ENCODE data around the gene NKX2-3. TPM values are rescaled to one million over a fixed set of nuclear protein-coding genes. Genes with fewer than 3 reads are reported as not detected.

Gene NKX2-3
- total and polyA plus RNA-seq, 9 of the 15 experiments (the other 6 are each of a cell fraction or from before 2014, with no cell fraction given) = not detected

DNA sequence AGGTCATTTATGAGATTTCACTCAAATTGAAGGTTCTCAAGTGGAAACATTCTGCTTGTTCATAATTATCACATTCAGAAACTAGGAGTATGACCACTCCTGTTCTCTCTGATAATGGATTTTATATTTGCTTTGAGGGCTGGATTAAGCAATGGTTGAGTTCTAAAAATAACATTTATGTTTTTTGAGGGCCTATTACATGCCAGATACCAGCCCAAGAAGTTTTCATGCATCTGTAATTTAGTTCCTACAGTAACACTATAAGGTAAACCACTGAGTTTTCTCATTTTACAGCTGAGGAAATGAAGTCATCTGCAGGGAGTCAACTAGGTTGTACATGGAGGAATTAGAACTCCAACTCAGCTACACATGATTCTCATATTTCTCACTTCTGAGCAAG, 25.5 kb upstream of the NKX2-3 start (continued):
- TF ChIP-seq, protein P1, sequence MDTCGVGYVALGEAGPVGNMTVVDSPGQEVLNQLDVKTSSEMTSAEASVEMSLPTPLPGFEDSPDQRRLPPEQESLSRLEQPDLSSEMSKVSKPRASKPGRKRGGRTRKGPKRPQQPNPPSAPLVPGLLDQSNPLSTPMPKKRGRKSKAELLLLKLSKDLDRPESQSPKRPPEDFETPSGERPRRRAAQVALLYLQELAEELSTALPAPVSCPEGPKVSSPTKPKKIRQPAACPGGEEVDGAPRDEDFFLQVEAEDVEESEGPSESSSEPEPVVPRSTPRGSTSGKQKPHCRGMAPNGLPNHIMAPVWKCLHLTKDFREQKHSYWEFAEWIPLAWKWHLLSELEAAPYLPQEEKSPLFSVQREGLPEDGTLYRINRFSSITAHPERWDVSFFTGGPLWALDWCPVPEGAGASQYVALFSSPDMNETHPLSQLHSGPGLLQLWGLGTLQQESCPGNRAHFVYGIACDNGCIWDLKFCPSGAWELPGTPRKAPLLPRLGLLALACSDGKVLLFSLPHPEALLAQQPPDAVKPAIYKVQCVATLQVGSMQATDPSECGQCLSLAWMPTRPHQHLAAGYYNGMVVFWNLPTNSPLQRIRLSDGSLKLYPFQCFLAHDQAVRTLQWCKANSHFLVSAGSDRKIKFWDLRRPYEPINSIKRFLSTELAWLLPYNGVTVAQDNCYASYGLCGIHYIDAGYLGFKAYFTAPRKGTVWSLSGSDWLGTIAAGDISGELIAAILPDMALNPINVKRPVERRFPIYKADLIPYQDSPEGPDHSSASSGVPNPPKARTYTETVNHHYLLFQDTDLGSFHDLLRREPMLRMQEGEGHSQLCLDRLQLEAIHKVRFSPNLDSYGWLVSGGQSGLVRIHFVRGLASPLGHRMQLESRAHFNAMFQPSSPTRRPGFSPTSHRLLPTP (IDR thresholded peaks at IDR 0.05; ENCODE audit: borderline replicate concordance, extremely low read depth, insufficient read length) = no peak
- TF ChIP-seq RBM15 (IDR thresholded peaks at IDR 0.05; ENCODE audit: insufficient read depth, low read length) (no peak), MYNN (IDR thresholded peaks at IDR 0.05) (no peak), MYNN (CRISPR knock-in tag; IDR thresholded peaks at IDR 0.05) (no peak), POLR3G (IDR thresholded peaks at IDR 0.05; ENCODE audit: extremely low read depth, insufficient read length, insufficient replicate concordance) (no peak), CBFA2T3 (IDR thresholded peaks at IDR 0.05) (no peak), PYGO2 (tag; IDR thresholded peaks at IDR 0.05) (no peak)

GRCh38 chr10:99513061-99513460, 19.7 kb upstream of the NKX2-3 start:
- H3K9me3 ChIP-seq (replicated peaks; ENCODE audit: control insufficient read depth, insufficient read depth, low read depth, low read length) = no peaks in the 10 kb centered on the region
- ChIA-PET CTCF (ENCODE audit: low intra/inter-chr PET ratio) (no interaction called here), POLR2A (no interaction called here)
- no peaks in the 10 kb centered on the region for H3K9me1 ChIP-seq (ENCODE audit: control insufficient read depth, insufficient read depth, low read length)
- no peak overlapping the region for H3K9ac ChIP-seq (ENCODE audit: insufficient read depth in 1 of 2, low read depth in 2 of 2, low read length in 2 of 2)
- TF ChIP-seq TCF7 (IDR thresholded peaks at IDR 0.05; ENCODE audit: borderline replicate concordance) (no peak), RFX1 (IDR thresholded peaks at IDR 0.05) (no peak), CHD2 (IDR thresholded peaks at IDR 0.05; ENCODE audit: low read depth, low read length) (no peak), DIDO1 (tag; IDR thresholded peaks at IDR 0.05; ENCODE audit: low read depth) (no peak), SP1 (CRISPR knock-in tag; IDR thresholded peaks at IDR 0.05) (no peak), GTF2A2 (tag; IDR thresholded peaks at IDR 0.05) (no peak)
- H3K4me3 ChIP-seq = no peak overlapping the region
- no TSS peak for BruUV-seq (replicated peaks)
- H3K4me2 ChIP-seq (ENCODE audit: insufficient read depth, low read length) = no peak overlapping the region
- in situ Hi-C loops (cut with MboI) (no loop called here), intact Hi-C loops (cut with micrococcal nuclease) (no loop called here)
- no peaks in the 10 kb centered on the region; a peak in 1 of 5 replicates for H3K27me3 ChIP-seq (ENCODE audit: control insufficient read depth in 2 of 2, insufficient read depth in 2 of 2, low read length in 2 of 2)
- ATAC-seq (no peak), DNase-seq (ENCODE audit: extremely low read depth in 1 of 4, low spot score in 3 of 4) (no peak), FAIRE-seq (no peak)
- no peak overlapping the region for H2AFZ ChIP-seq (ENCODE audit: low read depth, low read length)
- H3K4me1 ChIP-seq (replicated peaks in 1 of 2; ENCODE audit: control insufficient read depth in 2 of 2, insufficient read depth in 2 of 2, low read length in 2 of 2) = no peaks in the 10 kb centered on the region
- H3K36me3 ChIP-seq (ENCODE audit: control insufficient read depth, insufficient read depth, low read length) = no peaks in the 10 kb centered on the region
- H3K79me2 ChIP-seq (ENCODE audit: control insufficient read depth, insufficient read depth, low read length) = no peaks in the 10 kb centered on the region
- no peak overlapping the region for H3K27ac ChIP-seq (ENCODE audit: extremely low read depth, low read depth, low read length)
- H4K20me1 ChIP-seq (replicated peaks; ENCODE audit: control insufficient read depth, insufficient read depth, low read length) = no peaks in the 10 kb centered on the region
